HepG2 (cell line): ENCODE measurements around the gene ALG9. TPM values are rescaled to one million over a fixed set of nuclear protein-coding genes. Genes with fewer than 3 reads are reported as not detected.
A peak's percentile ranks its signal among the peaks of the same experiment; 100 is the strongest.

Experiments used
- FOXC1 ChIP-seq: sonication (generic); formaldehyde crosslinking; IDR thresholded peaks from 2 replicates; pipeline ENCODE4 v1.8.0; 2022; ENCODE audit warnings: mild to moderate bottlenecking, missing genetic modification reagents, borderline replicate concordance
- FOXK1 ChIP-seq: sonication (generic); formaldehyde crosslinking; IDR thresholded peaks from 2 replicates; pipeline ENCODE4 v1.4.0; 2020; ENCODE audit warnings: low read depth, missing genetic modification reagents, borderline replicate concordance
- GATAD1 ChIP-seq: IDR thresholded peaks from 2 replicates; pipeline ENCODE4 v1.6.1; 2016; ENCODE audit warnings: missing genetic modification reagents, missing compliant biosample characterization
- HOXD1 ChIP-seq: sonication (generic); formaldehyde crosslinking; IDR thresholded peaks from 2 replicates; pipeline ENCODE4 v1.5.0; 2020; ENCODE audit warnings: missing genetic modification reagents
- MTF2 ChIP-seq: sonication (generic); formaldehyde crosslinking; IDR thresholded peaks from 2 replicates; pipeline ENCODE4 v1.5.0; 2020; ENCODE audit warnings: missing genetic modification reagents, borderline replicate concordance
- NR2F2 ChIP-seq: IDR thresholded peaks from 2 replicates; pipeline ENCODE4 v1.6.1; 2012; ENCODE audit warnings: low read depth, inconsistent platforms, borderline replicate concordance
- RFXANK ChIP-seq: IDR thresholded peaks from 2 replicates; pipeline ENCODE4 v1.6.1; 2016
- TEAD3 ChIP-seq: optimal IDR thresholded peaks from 2 replicates; pipeline ENCODE3; 2016; ENCODE audit warnings: borderline replicate concordance
- TGIF2 ChIP-seq: IDR thresholded peaks from 2 replicates; pipeline ENCODE4 v1.6.1; 2016; ENCODE audit warnings: control low read depth, missing compliant biosample characterization
- ZKSCAN1 ChIP-seq: fragments of 150-350 bp; IDR thresholded peaks from 2 replicates; pipeline ENCODE4 v1.6.1; 2014; ENCODE audit warnings: low read length
- ZNF143 ChIP-seq: sonication (generic); formaldehyde crosslinking; IDR thresholded peaks from 2 replicates; pipeline ENCODE4 v1.4.0; 2020; ENCODE audit warnings: missing genetic modification reagents
- ZNF251 ChIP-seq: sonication (generic); formaldehyde crosslinking; IDR thresholded peaks from 2 replicates; pipeline ENCODE4 v1.9.0; 2021; ENCODE audit warnings: mild to moderate bottlenecking, missing genetic modification reagents
- ZNF329 ChIP-seq: sonication (generic); formaldehyde crosslinking; IDR thresholded peaks from 2 replicates; pipeline ENCODE4 v1.9.0; 2021; ENCODE audit warnings: low read depth, mild to moderate bottlenecking, missing genetic modification reagents
- ZNF44 ChIP-seq: sonication (generic); formaldehyde crosslinking; IDR thresholded peaks from 2 replicates; pipeline ENCODE4 v1.5.1; 2020; ENCODE audit warnings: mild to moderate bottlenecking, missing genetic modification reagents
- ZNF607 ChIP-seq: sonication (generic); formaldehyde crosslinking; IDR thresholded peaks from 2 replicates; pipeline ENCODE4 v1.5.1; 2020; ENCODE audit warnings: missing genetic modification reagents, mild to moderate bottlenecking, borderline replicate concordance
- ZNF670 ChIP-seq: sonication (generic); formaldehyde crosslinking; IDR thresholded peaks from 2 replicates; pipeline ENCODE4 v1.8.0; 2022; ENCODE audit warnings: mild to moderate bottlenecking, missing genetic modification reagents, borderline replicate concordance
- polyA plus RNA-seq, 8 experiments: library from polyadenylated mRNA; depleted of rRNA in 3 of 8; stranded (reverse) in 7 of 8; unstranded in 1 of 8; fragments of >200 nt; fragmentation: Illumina TruSeq in 4 of 8; extraction: Trizol in 4 of 8; gene quantifications; 2 replicates each; pipeline versions ENCODE4 v1.2.1 to v1.2.3, GENCODE V29; 2011 to 2016; ENCODE audit warnings: low read depth in 4 of 8, missing spikeins in 1 of 8, mixed read lengths in 1 of 8; ENCODE audit not compliant: insufficient read depth in 1 of 8
- total RNA-seq, 5 experiments: library from RNA; depleted of rRNA; stranded (reverse); fragments of >200 nt; fragmentation: Illumina TruSeq; extraction: Trizol; gene quantifications; 2 replicates each; pipeline ENCODE4 v1.2.3, GENCODE V29; 2016; ENCODE audit warnings: low read depth in 1 of 5
- TF ChIP-seq, protein P1 (sequence below): IDR thresholded peaks from 2 replicates; pipeline ENCODE4 v1.6.1; 2016; ENCODE audit warnings: missing compliant biosample characterization, missing genetic modification reagents, borderline replicate concordance
- TF ChIP-seq, protein P2 (sequence below): sonication (generic); formaldehyde crosslinking; IDR thresholded peaks from 2 replicates; pipeline ENCODE4 v1.8.0; 2022; ENCODE audit warnings: mild to moderate bottlenecking, missing genetic modification reagents
- TF ChIP-seq, protein P3 (sequence below): sonication (generic); formaldehyde crosslinking; IDR thresholded peaks from 2 replicates; pipeline ENCODE4 v1.4.0; 2020; ENCODE audit warnings: missing genetic modification reagents

The ALG9 gene
- total and polyA plus RNA-seq, 2 of the 13 experiments (the other 11 are each of a cell fraction or from before 2014, with no cell fraction given): 39.4 to 40.6 TPM

DNA sequence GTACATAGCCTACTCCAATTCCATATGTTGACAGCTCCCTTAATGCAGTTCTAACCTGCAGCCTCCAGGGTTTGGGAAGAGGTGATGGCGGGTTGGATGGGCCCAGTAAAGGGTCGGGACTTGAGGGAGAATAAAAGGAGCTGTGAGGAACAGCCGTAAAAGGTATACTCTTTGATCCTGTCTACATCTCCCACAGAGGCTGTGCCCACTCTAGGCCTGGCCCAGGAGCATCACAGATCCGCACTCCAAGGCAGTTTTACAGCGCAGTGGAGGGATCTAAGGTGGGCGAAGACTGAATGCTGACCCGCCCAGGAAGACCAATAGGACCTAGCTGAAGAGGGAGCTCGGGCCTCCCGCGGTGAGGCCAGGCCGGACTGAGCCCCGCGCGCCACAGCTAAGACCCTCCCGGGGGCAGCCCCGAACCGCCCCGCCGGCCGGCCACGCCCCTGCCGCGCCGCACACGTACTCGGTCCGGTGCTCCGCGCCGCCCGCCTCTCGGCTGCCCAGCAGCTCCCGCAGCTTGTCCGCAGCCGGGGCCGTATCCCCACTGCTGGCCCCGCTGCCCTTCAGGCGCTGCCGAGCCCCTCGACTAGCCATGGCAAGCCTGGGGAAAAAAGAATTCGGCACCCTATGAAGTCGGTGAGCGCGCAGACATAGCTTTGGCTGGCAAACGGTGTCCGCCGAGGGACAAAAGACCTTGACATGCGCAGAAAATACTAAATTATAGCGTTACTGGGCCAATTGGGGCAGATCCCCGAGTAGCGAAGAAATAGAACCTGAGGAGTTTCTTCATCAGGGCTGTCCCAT is at the start of gene ALG9 (continued):
- TF ChIP-seq FOXK1 (CRISPR knock-in tag) (no peak), GATAD1 (peak; percentile 86), FOXC1 (CRISPR knock-in tag) (peak; percentile 64; the same call in 1 of the 2 replicates), RFXANK (CRISPR knock-in tag) (no peak), ZNF44 (0 out of 2 replicates have a peak, but pooled peaks have one; percentile 29), ZNF329 (CRISPR knock-in tag) (no peak), TEAD3 (CRISPR knock-in tag) (peak; percentile 33), ZNF607 (CRISPR knock-in tag) (0 out of 2 replicates have a peak, but pooled peaks have one; percentile 38), HOXD1 (CRISPR knock-in tag) (no peak), ZKSCAN1 (no peak), MTF2 (peak; percentile 60; the same call in 1 of the 2 replicates), ZNF143 (CRISPR knock-in tag) (no peak), ZNF670 (CRISPR knock-in tag) (no peak), TGIF2 (CRISPR knock-in tag) (no peak), NR2F2 (no peak), ZNF251 (CRISPR knock-in tag) (no peak)
- TF ChIP-seq, protein P1, sequence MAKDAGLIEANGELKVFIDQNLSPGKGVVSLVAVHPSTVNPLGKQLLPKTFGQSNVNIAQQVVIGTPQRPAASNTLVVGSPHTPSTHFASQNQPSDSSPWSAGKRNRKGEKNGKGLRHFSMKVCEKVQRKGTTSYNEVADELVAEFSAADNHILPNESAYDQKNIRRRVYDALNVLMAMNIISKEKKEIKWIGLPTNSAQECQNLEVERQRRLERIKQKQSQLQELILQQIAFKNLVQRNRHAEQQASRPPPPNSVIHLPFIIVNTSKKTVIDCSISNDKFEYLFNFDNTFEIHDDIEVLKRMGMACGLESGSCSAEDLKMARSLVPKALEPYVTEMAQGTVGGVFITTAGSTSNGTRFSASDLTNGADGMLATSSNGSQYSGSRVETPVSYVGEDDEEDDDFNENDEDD (CRISPR knock-in tag): peak; percentile 42
- TF ChIP-seq, protein P2, sequence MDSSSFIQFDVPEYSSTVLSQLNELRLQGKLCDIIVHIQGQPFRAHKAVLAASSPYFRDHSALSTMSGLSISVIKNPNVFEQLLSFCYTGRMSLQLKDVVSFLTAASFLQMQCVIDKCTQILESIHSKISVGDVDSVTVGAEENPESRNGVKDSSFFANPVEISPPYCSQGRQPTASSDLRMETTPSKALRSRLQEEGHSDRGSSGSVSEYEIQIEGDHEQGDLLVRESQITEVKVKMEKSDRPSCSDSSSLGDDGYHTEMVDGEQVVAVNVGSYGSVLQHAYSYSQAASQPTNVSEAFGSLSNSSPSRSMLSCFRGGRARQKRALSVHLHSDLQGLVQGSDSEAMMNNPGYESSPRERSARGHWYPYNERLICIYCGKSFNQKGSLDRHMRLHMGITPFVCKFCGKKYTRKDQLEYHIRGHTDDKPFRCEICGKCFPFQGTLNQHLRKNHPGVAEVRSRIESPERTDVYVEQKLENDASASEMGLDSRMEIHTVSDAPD (CRISPR knock-in tag): peak; percentile 75; the same call in 1 of the 2 replicates
- TF ChIP-seq, protein P3, sequence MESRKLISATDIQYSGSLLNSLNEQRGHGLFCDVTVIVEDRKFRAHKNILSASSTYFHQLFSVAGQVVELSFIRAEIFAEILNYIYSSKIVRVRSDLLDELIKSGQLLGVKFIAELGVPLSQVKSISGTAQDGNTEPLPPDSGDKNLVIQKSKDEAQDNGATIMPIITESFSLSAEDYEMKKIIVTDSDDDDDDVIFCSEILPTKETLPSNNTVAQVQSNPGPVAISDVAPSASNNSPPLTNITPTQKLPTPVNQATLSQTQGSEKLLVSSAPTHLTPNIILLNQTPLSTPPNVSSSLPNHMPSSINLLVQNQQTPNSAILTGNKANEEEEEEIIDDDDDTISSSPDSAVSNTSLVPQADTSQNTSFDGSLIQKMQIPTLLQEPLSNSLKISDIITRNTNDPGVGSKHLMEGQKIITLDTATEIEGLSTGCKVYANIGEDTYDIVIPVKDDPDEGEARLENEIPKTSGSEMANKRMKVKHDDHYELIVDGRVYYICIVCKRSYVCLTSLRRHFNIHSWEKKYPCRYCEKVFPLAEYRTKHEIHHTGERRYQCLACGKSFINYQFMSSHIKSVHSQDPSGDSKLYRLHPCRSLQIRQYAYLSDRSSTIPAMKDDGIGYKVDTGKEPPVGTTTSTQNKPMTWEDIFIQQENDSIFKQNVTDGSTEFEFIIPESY (CRISPR knock-in tag): no peak
